ENCODE results near the gene LRRC4C. TPM values are rescaled to one million over a fixed set of nuclear protein-coding genes. Genes with fewer than 3 reads are reported as not detected.

The LRRC4C gene
- total RNA-seq, 1 experiment from 2014 or later, result 0.13 TPM

- Histone ChIP-seq H3K9ac (ENCODE audit: extremely low read depth, insufficient read length, low read length) (no peak overlapping the region), H2BK5ac (ENCODE audit: insufficient read length, low read length) (no peak overlapping the region), H4K8ac (replicated peaks; ENCODE audit: insufficient read length, low read depth, low read length) (no peak overlapping the region), H3K18ac (ENCODE audit: insufficient read length, low read depth, low read length) (no peak overlapping the region), H2BK20ac (ENCODE audit: low read depth, low read length, poor library complexity, severe bottlenecking) (no peak overlapping the region), H3K27ac (ENCODE audit: insufficient read length, low read depth, low read length) (no peak overlapping the region), H4K91ac (ENCODE audit: insufficient read length, low read depth, low read length) (no peak overlapping the region), H3K79me1 (ENCODE audit: insufficient read depth, low read depth, low read length, poor library complexity, severe bottlenecking) (no peaks in the 10 kb centered on the region), H4K5ac (ENCODE audit: insufficient read length, low read depth, low read length) (no peak overlapping the region), H3K56ac (ENCODE audit: insufficient read length, low read depth, low read length) (no peak overlapping the region), H2AK5ac (ENCODE audit: insufficient read length, low read length) (no peak overlapping the region), H3T11ph (ENCODE audit: low read length) (no peak overlapping the region), H4K20me1 (ENCODE audit: control insufficient read depth, insufficient read depth, insufficient read length) (no peaks in the 10 kb centered on the region), H3K4ac (ENCODE audit: low read depth, low read length) (no peak overlapping the region), H3K4me2 (ENCODE audit: insufficient read depth, insufficient read length, low read length) (no peak overlapping the region), H2BK120ac (ENCODE audit: low read depth, low read length, poor library complexity, severe bottlenecking) (no peak overlapping the region), H2AFZ (ENCODE audit: low read length) (no peak overlapping the region), H3K27me3 (ENCODE audit: insufficient read depth, low read length) (no peaks in the 10 kb centered on the region), H2BK12ac (ENCODE audit: insufficient read length, low read depth, low read length) (no peak overlapping the region), H3K23ac (ENCODE audit: insufficient read length, low read depth, low read length) (no peak overlapping the region), H3K79me2 (ENCODE audit: insufficient read depth, low read length) (no peaks in the 10 kb centered on the region), H3K9me3 (ENCODE audit: control insufficient read depth, low read depth, low read length) (no peaks in the 10 kb centered on the region), H2BK15ac (ENCODE audit: low read depth, low read length) (no peak overlapping the region), H3K4me1 (ENCODE audit: insufficient read depth, low read length) (no peaks in the 10 kb centered on the region), H3K23me2 (ENCODE audit: insufficient read length, low read depth, low read length, poor library complexity, severe bottlenecking) (no peaks in the 10 kb centered on the region), H3K14ac (ENCODE audit: insufficient read depth, low read length) (no peak overlapping the region)
- H3K9me3 Mint-ChIP-seq, result no peaks in the 10 kb centered on the region
- no peaks in the 10 kb centered on the region for H3K27me3 Mint-ChIP-seq (ENCODE audit: low read depth)
- no peak overlapping the region for H3K4me3 Mint-ChIP-seq
- TF ChIP-seq CTCF (conservative IDR thresholded peaks at IDR 0.05), result no peak
- no peaks in the 10 kb centered on the region; a peak in 1 of 7 replicates for H3K36me3 Mint-ChIP-seq (ENCODE audit: insufficient read depth in 1 of 3, low read depth in 3 of 3)
- DNase-seq, result no peak
- WGBS (ENCODE audit: extremely low coverage, insufficient read length, low lambda C conversion rate), result no CpG with 5 or more reads among the region's 3 CpGs
- H3K27ac Mint-ChIP-seq, result no peak overlapping the region
- H3K4me1 Mint-ChIP-seq, result peaks cover 3 to 8% of the 10 kb centered on the region in 2 experiments; a peak in 3 of 4 replicates
These were observed 233.4 kb downstream of the LRRC4C start for GRCh38 chr11:41225856-41226633.

Data from H9 (cell line).